ENCODE measurements around the gene NKAIN2.
A peak's percentile ranks its signal among the peaks of the same experiment; 100 is the strongest.
"Not testable (repeated sequence)": the region's sequence is repeated elsewhere in the genome, so short reads cannot be mapped to it uniquely, and the experiment has no call there.

The NKAIN2 gene

DNA sequence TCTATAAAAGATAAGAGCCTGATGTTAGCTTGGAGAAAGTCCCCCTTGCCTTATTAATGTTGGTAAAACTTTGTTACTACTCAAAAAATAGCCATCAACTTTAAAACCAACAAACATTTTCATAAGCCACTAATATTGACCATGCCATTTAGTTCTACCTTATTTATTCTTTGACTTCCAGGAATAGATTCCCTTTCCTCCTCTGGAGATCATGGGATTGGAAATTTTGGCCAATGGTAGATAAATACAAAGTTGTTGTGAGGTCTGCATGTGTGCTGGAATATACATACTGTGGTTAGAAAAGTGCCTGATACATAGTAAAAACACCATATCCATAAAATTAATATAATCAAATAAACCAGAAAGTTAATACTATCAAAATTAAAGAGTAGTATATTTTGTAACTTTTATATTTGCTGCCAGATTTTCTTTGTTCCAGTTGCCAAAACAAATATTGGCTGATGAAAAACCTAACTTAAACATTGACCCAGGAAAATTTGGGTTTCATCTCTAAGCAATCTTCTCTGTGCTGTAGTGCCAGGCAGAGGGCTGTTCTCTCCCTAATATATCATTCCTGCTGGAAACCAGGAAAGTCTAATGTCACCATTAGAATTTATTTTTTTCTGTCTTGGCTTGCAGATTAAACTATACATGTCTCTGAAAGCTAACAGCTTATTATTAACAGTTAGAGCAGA lies 169.1 kb downstream of the NKAIN2 start:
- no peak for DNase-seq

DNA sequence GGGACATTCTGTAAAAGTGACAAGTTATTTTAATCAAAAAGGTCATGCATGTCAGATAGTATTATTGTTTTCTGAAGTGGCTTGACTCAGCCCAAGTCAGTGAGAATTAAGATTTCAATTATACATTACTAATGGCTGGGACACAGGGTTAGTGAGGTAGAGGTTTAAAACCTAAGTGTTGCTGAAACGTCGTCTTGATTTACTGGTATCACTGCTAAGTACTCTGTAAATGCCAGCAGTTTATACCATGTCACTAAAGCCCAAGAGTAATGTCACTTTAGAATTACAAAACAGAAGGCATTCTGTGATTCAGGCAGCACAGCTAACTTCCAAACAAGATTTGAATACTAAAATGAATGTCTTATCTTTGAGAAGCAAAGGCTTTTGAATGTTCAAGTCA lies 176.6 kb downstream of the NKAIN2 start:
- no peak for DNase-seq

DNA sequence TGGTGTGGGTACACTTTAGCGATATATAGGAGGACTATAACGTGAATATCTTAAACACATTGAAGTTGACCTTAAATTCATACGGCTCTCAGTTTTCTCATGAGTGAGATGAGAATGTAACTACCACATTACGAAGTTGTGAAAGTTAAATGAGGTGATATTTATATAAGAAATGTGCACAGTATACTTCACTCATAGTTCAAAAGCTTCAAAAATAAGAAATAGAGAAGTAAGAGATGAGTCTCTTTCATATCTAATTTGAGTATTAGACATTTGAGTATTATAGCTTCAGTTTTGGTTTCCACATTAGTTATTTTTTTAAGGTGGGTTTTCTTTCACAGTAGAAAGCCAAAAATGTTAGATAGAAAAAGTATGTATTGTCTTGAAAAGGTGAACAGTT lies 183.3 kb downstream of the NKAIN2 start:
- DNase-seq: no peak

DNA sequence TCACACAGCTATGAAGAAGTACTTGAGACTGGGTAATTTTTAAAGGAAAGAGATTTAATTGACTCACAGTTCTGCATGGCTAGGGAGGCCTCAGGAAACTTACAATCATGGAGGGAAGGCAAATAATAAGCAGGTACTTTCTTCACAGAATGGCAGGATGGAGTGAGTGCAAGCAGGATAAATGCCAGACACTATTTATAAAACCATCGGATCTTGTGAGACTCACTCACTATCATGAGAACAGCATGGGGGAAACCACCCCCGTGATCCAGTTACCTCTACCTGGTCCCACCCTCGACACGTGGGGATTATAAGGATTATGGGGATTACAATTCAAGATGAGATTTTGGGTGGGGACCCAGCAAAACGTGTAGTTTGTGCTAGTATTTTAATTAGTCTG lies 186.3 kb downstream of the NKAIN2 start:
- not testable (repeated sequence) for DNase-seq

DNA sequence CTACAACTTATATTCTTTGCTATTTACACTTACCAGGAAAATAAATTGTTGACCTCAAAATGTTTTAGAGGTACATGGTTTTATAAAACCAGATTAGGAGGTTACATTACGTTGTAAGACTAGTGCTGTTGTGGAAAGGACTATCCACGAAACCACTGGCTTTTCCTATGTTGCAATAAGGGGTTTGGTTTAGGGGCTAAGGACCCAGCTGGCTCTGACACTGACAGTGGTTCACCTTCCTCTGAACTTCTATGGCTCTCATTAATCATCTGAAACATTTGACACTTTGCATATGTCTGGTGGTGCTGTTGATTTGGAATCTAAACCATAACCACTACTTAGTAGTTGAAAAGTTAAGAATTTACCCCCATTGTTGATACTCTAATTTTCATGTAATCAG lies 186.7 kb downstream of the NKAIN2 start:
- DNase-seq: no peak

DNA sequence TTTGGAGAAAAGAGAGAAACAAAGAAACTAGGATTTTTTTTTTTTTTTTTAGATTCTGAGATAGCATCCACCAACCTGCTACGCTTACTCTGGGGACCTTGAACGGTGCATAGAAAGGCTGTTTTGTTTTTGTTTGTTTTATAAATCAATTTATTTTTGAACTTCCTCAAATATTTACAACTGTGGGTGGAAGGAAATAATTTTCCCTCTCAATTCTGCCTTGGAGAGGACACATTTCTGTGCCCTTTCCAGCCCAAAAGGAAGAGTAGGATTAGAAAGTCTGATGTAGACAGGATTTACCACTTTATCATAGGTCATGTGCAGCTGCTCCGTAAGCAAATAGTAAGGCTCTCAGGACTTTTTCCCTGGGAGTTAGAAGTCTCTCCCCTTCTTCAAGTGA lies 190.5 kb downstream of the NKAIN2 start:
- peak; percentile 63 for DNase-seq

DNA sequence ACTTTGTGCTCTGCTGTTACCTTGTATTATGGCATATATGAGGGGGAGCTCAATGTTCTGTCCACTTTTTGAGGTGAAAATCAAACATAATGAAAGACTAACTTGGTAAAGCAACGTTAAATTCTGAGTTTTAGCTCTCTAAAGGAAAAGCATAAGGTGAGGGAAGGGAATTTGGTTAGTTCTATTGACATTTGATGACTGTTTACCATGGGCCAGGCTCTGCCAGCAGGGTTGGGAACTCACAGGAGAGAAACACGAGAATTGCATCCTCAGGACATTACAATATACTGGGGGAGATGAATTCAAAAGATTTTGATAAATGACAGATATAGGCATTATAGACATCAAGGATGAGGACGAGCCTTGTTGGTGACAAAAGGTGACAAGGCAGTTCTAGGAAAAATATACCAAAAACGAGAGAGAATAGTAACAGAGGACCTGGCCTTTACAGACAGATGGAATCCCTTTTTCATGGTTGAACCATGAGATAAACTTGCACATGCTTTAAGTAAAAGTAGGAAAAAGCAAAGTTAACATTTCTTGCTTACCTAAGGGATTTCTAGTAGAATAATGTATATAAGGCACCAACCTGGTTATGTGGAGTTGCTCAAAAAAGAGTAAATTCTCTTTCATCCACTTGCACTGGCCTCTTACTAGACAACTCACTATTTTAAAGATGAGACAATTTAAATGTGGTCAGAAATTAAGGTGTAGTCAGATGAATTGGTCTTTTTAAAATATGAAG lies 191.4 kb downstream of the NKAIN2 start:
- peak; percentile 45 for DNase-seq

DNA sequence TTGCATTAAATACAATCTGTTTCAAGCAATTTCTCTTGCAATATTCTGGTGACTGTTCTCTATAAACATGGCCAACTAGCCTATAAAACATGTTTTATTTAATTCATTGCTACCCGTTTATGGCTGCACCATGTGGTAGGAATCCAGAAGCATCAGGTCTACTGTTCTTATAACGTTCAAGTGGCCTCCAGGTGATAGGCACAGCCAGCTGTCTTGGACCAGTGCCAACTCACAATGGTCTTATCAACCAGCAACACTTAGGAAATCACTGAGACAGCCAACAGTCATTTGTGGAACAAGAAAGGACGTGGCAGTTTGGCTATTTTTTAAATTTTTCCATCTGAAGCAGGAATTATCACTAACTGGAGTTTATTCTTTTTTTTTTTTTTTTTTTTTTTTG lies 193.6 kb downstream of the NKAIN2 start:
- peak; percentile 89 for DNase-seq

DNA sequence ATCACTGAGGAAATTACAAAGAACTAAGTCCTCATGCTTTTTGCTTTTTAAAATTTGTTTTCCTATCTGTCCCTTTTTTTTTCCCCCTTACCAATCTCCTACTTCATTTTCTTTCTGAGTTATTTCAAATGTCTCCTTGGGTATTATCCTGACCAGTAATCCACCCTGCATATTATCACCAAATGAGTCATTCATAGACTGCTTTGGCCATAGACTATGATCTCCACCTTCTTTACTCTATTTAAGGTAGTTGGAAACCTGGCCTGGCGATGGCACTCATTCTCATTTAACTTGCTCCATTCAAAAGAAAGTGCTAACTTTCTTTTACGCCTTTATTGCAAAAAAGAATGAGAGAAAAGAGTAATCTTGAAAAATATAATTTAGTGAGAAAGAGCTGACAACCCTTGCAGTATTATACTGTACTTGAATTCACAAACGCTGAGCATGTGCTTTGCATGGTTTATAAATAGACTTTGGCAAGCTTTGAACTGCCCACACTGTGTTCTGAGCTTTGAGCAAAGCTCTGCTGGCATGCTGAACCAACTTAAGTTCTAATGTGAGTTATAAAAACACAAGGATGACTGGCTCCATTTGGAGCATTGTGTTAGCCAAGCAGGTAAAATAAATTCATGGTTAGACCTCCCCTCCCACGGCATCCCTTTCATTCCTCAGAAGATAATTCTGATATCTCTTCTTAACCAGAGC lies 198.9 kb downstream of the NKAIN2 start:
- no peak for DNase-seq

DNA sequence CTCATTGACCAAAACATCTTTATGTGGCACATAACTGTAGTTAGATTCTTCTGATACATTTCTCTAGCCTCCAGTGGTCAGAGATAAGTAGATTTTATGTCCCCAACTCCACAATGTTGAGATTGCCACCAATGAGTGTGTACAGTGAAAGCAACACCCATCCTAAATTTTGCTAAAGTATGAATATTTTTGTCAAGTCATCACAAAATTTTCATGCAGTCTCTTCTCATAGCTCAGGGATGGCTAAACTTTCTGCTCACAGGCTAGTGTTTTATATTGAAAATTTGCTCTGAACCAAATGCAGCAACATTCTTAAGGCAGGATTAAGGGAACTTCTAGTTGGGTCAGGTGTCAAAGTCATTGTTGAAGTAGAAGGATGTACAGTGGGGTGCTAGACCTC lies 203.6 kb downstream of the NKAIN2 start:
- DNase-seq: no peak

DNA sequence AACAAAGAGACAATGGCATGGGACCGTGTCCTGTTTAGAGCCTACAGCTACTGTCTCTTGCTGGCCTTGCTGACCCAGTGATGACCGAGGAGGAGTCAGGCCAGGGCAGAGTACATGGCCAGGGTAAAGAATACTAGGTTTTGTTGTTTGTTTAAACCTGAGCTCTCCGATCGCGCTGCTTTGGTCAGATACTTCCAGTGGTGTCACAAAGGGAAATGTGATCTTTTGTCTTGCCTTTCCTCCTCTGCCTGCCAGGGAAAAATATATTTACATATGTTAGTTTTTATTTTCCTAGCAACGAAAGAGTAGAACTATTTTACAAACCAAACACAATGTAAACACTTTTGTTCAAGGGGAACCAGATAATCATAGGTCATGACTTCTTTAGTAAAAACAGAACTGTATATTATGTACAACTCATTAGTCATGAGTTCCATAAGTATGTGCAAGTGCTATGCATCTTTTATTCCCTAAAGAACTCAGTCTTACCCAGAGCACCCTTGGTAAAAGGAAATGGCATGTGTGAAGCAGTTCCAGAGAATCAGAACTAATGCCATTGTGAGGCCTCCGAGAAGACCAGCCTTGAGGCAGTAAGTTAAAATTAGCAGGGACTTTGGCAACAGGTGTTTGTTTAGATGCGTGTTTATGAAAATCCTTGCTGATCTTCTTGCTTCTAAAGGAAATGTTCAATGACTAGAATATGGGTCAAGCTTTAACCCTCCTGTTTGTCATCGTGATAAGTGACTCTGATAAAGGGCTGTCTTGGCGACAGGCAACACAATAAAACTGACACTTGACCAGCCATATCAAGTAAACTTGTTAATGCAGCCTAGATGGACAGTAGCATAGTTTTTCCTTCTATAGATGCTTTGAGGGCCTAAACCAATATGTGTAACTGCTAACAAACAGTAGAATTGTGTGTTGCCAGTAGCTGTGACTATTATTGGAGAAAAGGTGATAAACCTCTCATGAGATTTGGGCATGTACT lies 204.6 kb downstream of the NKAIN2 start:
- DNase-seq: peak; percentile 28

DNA sequence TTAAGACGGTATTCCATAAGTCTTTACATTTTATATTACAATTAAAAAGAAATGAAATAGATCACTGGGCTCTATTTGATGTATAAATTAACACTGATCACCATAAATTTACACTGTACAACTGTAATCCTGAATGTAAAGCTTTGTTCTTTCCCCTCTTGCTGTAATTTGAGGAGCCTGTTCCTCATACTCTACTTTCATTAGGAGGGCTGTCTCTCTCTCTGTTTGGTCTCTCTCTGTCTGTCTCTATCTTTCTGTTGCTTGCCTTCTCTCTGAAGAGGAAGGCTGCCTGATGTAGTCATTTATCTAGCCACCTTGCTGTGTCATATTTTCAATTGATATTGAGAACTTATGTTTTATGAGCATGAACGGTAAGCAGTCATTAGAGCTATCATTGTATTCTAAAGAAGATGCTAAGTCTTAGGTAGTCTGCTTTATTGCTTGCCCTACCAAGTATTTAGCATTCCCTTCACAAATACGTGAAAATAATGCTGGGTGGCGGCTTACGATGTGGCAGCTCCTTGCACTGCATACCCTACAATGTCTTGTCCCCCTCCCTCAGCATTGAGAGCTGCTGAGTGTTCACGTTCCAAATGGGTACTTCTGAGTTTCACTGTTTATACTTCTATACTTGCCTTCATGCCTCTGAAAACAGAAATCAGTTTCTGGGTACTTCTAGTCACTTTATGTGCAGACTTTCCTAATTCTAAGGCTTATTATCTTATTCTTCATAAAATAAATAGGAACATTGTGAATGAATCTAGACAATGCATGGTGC lies 205.5 kb downstream of the NKAIN2 start:
- peak; percentile 28 for DNase-seq

DNA sequence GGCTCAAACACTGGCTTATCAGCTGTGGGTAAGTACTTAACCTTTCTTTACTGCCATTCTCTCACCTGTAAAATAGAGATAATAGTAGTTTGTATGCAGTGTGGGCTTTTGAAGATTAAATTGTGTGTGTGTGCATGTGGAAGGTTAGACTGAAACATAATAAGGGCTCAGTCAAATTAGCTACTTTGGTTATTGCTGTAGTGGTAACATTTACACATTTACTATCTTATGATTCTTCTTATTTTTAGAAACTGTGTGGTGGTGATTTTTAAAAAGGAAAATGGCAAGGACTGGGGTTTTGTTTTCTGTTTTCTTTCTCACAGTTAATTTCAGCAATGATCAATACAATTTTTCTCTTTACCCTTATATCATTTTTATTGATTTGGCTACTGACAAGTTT lies 206.9 kb downstream of the NKAIN2 start:
- no peak for DNase-seq

DNA sequence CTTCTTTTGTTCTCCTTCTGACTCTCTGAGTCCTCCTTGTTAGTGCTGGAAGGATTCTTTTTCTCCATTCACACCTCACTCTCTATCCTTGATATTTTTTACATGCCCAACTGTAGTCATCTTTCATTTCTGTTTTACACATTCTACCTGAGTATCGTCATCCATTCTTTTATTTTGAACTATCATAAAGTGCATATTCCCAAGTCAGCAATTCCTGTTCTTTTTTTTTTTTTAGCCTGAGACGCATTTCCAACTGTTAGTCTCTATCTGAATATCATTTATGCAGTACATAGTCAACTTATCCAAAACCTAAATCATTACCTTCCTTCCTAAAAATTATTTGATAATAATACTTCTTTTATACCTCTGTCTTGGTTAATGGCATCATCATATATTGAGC lies 207.5 kb downstream of the NKAIN2 start:
- DNase-seq: no peak

DNA sequence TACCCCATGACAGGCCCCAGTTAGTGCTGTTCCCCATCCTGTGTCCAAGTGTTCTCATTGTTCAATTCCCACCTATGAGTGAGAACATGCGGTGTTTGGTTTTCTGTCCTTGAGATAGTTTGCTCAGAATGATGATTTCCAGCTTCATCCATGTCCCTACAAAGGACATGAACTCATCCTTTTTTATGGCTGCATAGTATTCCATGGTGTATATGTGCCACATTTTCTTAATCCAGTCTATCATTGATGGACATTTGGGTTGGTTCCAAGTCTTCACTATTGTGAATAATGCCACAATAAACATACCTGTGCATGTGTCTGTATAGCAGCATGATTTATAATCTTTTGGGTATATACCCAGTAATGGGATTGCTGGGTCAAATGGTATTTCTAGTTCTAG lies 218.4 kb downstream of the NKAIN2 start:
- not testable (repeated sequence) for DNase-seq

DNA sequence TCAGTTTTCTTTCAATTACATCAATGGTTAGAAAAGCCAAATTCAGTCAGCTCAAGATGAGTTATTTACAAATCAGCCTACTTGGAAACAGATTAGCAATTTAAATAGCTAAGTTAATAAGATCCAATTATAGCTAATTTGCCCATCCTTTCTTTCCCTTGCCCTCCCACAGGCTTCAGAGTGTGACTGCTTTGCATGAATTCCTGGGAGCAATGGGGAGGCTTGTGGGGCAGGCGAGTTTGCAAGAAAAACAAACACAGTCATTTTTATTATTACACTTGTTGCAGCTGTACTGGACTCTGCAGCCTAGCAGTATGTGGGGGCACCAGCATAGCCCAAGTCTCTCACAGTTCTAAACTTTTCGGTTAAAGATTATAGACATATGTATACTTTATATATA lies 219.0 kb downstream of the NKAIN2 start:
- no peak for DNase-seq

DNA sequence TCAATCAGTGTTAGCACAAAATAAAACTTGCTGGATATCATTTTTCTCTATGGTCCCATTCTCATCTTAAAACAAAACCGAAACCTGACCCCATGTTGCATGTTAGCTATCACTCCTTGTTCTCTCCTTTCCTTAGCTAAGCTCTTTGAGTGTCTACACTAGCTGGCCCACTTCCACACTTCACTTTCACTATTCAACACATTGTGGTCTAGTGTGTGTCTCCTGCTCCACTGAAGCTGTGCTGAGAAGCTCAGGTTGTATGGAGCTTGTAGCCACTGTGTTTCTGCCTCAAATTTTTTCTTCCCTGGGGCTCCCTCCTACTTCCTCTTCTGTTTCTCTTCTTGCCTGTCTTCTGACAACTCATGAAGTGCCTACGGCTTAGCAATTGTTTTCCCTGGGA lies 223.0 kb downstream of the NKAIN2 start:
- DNase-seq: no peak

DNA sequence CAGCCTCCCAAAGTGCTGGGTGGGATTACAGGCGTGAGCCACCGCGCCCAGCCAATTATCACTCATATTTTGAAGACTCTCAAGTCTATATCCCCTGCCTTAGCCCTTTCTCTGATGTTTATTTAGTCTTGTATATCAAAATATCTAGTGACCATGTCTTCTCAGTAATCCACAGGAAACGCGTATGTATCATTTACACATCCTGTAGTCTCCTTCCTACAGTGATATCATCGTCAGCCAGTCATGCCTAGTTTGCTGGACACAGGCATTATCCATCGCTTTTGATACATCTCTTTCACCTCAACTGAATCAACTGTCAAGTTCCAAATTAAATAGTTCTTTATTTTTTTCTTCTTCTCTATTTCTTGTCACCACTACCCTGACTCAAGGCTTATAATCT lies 223.7 kb downstream of the NKAIN2 start:
- DNase-seq: no peak

DNA sequence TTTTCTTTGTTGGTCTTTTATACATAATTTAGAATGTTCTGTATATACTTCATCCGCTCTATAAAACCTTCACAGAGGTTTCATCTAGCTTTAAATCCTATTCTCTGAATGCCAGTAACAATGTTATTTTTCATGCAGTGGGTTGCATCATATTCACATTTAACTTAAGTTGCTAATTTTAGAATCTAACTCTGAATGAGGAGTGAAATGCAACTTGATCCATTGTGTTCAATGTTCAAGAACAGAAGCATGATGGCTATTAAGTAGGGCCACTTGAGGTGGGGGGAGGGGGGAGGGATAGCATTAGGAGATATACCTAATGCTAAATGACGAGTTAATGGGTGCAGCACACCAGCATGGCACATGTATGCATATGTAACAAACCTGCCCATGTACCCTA lies 224.5 kb downstream of the NKAIN2 start:
- no peak for DNase-seq

DNA sequence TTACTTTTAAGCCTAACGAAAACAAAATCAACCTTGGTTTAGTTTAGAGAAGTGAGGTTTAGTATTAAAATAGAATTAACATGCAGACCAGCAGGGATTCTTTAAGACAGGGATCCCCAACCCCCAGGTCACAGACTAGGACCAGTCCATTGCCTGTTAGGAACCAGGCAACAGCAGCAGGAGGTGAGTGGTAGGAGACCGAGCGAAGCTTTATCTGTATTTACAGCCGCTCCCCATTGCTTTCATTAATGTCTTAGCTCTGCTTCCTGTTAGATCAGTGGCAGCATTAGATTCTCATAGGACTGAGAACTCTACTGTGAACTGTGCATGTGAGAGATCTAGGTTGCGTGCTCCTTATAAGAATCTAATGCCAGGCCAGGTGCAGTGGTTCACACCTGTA lies 225.9 kb downstream of the NKAIN2 start:
- DNase-seq: no peak

DNA sequence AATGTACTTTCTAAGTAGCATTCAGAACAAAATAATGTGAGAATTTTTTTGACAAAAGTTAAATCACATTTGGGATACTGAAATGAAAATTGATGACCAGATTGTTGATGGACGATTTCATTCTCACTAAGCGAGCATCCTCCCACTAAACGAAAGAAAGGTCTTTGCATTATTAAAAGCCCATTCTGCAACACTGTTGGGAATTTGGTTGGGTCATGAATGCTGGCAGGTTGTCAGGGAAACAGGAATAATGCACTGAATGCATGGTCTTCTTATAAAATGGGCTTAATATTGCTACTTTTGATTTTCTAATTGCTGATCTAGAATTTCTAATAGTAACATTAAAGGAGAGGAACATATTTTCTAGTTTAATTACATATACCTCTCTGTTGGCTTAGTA lies 229.8 kb downstream of the NKAIN2 start:
- no peak for DNase-seq

DNA sequence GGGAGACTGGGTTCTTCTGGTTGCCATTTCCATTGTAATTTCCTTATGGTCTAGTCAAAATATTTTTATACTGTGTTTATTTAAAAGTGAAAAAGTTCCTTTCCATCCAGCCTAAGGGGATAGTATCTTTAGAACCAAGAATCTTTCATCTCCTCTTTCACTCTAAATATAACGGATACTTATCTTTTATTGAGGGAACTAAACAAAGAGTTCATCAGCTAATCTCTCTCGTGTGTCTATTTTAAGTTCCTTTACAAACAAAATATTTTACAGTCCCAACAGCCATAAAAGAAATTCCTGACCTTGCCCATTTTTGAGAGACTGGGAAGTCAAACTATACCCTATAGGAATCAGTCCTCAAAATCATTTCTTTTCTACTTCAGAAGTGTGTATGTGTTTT lies 232.7 kb downstream of the NKAIN2 start:
- no peak for DNase-seq
